ENCODE results near the gene MLEC. TPM values are rescaled to one million over a fixed set of nuclear protein-coding genes. Genes with fewer than 3 reads are reported as not detected.

MLEC gene
- total RNA-seq, 1 donor from 2014 or later, result 129 TPM

DNA sequence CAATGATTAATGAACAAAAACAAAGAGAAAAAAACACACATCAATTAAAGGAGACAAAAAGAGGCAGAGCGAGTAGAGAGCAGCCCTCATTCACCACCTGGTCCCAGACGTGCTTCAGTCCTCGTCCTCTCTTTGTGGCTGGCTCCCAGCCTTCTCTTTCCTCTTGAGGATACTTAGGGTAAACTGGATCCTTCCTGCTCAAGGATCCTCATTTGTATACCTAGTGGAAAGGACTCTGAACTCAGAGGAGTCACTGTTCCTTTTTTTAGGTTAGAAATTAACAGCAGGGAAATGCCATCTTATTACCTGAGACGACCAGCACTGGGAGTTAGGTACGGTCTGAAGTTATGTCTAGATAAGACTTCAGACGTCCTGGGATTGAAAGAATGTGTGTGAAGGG lies 9.7 kb downstream of the MLEC start:
- no peaks in the 10 kb centered on the region for H3K9me3 Mint-ChIP-seq (ENCODE audit: unreplicated experiment)
- TF ChIP-seq, protein P1, sequence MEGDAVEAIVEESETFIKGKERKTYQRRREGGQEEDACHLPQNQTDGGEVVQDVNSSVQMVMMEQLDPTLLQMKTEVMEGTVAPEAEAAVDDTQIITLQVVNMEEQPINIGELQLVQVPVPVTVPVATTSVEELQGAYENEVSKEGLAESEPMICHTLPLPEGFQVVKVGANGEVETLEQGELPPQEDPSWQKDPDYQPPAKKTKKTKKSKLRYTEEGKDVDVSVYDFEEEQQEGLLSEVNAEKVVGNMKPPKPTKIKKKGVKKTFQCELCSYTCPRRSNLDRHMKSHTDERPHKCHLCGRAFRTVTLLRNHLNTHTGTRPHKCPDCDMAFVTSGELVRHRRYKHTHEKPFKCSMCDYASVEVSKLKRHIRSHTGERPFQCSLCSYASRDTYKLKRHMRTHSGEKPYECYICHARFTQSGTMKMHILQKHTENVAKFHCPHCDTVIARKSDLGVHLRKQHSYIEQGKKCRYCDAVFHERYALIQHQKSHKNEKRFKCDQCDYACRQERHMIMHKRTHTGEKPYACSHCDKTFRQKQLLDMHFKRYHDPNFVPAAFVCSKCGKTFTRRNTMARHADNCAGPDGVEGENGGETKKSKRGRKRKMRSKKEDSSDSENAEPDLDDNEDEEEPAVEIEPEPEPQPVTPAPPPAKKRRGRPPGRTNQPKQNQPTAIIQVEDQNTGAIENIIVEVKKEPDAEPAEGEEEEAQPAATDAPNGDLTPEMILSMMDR (IDR thresholded peaks at IDR 0.05), result no peak
- no peak overlapping the region for H3K4me3 Mint-ChIP-seq (ENCODE audit: unreplicated experiment)
- H3K36me3 Mint-ChIP-seq (ENCODE audit: unreplicated experiment), result peaks cover 52% of the 10 kb centered on the region
- no peak overlapping the region for H3K27ac Mint-ChIP-seq (ENCODE audit: unreplicated experiment)
- peaks cover 10% of the 10 kb centered on the region for H3K4me1 Mint-ChIP-seq (ENCODE audit: unreplicated experiment)
- H3K27me3 Mint-ChIP-seq (ENCODE audit: unreplicated experiment), result no peaks in the 10 kb centered on the region
- no peak for DNase-seq (ENCODE audit: extremely low spot score, unreplicated experiment)

DNA sequence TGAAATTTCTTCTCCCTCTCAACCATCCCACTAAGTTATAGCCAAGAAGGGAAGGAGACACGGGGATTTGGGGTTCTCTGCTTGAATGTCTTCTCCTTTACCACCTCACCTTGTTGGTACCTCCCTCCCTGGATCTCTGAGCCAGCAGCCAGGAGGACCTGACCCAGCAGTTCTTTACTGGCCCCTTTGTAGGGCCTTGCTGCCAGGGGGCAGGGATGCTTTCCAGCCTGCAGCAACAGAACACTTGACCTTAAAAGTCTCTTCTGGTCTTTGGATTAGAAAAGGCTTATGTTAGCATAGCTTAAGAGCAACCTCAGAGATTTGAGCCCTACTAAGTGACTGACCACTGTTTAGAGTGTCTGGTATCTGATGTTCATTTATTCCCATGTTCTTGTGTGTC lies 10.4 kb downstream of the MLEC start:
- Mint-ChIP-seq H3K27ac (ENCODE audit: unreplicated experiment) (no peak overlapping the region), H3K36me3 (ENCODE audit: unreplicated experiment) (peaks cover 53% of the 10 kb centered on the region)

DNA sequence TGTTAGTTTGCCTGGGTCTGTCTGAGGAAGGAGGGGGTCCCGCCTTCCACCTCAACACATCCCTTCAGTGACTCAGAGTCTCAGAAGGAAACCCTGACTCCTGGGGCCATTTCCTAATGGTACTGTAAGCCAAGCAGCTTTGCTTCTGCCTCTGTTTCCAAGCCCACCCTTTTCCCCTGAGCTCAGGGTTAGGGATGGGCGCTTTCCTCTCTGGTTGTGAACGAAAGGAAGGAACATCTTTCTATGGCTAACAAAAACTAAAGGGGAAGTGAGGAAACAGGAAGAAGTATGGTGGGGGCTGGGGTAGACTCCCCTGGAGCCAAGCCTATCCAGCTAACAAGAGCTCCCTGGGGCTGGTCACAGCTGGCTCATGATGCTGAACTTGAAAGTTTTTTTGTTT lies 11.7 kb downstream of the MLEC start:
- peaks cover 51% of the 10 kb centered on the region for H3K36me3 Mint-ChIP-seq (ENCODE audit: unreplicated experiment)
- H3K27ac Mint-ChIP-seq (ENCODE audit: unreplicated experiment), result no peak overlapping the region
- H3K4me3 Mint-ChIP-seq (ENCODE audit: unreplicated experiment), result no peak overlapping the region

More for the DNA sequence above, 10.4 kb downstream of the MLEC start:
- Mint-ChIP-seq H3K4me1 (ENCODE audit: unreplicated experiment) (peaks cover 5% of the 10 kb centered on the region), H3K9me3 (ENCODE audit: unreplicated experiment) (no peaks in the 10 kb centered on the region), H3K27me3 (ENCODE audit: unreplicated experiment) (no peaks in the 10 kb centered on the region), H3K4me3 (ENCODE audit: unreplicated experiment) (no peak overlapping the region)
- TF ChIP-seq, protein P1 (IDR thresholded peaks at IDR 0.05), result no peak
- no peak for DNase-seq (ENCODE audit: extremely low spot score, unreplicated experiment)

DNA sequence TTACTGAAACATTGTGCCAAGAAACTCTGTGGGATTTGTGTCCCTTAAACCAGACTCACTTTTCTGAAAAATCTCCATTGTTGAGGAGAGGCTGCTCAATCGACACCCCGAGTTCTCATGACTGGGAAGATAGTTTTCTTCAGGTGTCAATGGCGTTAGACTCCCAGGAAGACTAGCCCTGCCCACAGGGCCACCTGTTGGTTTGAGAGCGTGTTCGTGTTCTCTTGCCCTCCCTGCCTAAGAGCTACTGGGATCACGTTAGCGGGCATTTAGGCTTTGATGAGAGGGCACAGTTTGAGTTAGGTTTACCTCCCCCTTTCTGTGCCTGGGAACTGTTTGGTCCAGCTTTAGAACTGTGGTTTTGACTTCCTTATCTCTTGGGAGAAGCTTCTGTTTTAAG lies 12.6 kb downstream of the MLEC start:
- H3K4me1 Mint-ChIP-seq (ENCODE audit: unreplicated experiment), result no peaks in the 10 kb centered on the region
- no peaks in the 10 kb centered on the region for H3K27me3 Mint-ChIP-seq (ENCODE audit: unreplicated experiment)
- no peak overlapping the region for H3K4me3 Mint-ChIP-seq (ENCODE audit: unreplicated experiment)
- TF ChIP-seq, protein P1 (IDR thresholded peaks at IDR 0.05), result no peak
- no peaks in the 10 kb centered on the region for H3K9me3 Mint-ChIP-seq (ENCODE audit: unreplicated experiment)
- no peak for DNase-seq (ENCODE audit: extremely low spot score, unreplicated experiment)
- no peak overlapping the region for H3K27ac Mint-ChIP-seq (ENCODE audit: unreplicated experiment)
- H3K36me3 Mint-ChIP-seq (ENCODE audit: unreplicated experiment), result peaks cover 48% of the 10 kb centered on the region

More for the DNA sequence above, 11.7 kb downstream of the MLEC start:
- TF ChIP-seq, protein P1 (IDR thresholded peaks at IDR 0.05), result no peak
- H3K9me3 Mint-ChIP-seq (ENCODE audit: unreplicated experiment), result no peaks in the 10 kb centered on the region
- no peaks in the 10 kb centered on the region for H3K27me3 Mint-ChIP-seq (ENCODE audit: unreplicated experiment)
- DNase-seq (ENCODE audit: extremely low spot score, unreplicated experiment), result no peak
- no peaks in the 10 kb centered on the region for H3K4me1 Mint-ChIP-seq (ENCODE audit: unreplicated experiment)

DNA sequence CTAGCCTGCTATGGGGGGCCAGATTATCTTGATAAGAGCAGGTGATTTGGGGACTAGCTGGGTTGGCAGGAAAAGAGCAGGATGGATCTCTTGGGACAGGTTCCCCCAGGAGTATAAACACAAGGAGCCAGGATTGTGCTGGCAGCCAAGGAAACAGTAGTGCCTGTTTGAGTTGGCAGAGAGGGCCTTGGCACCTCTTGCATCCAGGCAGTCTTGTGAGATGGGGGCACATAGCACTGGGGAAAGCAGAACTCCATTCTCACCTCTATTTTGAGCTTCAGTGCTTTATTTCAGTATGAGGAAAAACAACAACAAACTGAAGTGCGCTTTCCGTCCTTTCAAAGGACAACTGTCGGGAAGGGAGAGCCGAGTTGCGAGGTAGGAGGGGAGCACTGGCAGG lies 13.9 kb downstream of the MLEC start:
- no peak overlapping the region for H3K27ac Mint-ChIP-seq (ENCODE audit: unreplicated experiment)
- no peaks in the 10 kb centered on the region for H3K27me3 Mint-ChIP-seq (ENCODE audit: unreplicated experiment)
- H3K4me1 Mint-ChIP-seq (ENCODE audit: unreplicated experiment), result no peaks in the 10 kb centered on the region
- TF ChIP-seq, protein P1 (IDR thresholded peaks at IDR 0.05), result no peak
- H3K36me3 Mint-ChIP-seq (ENCODE audit: unreplicated experiment), result peaks cover 34% of the 10 kb centered on the region
- H3K4me3 Mint-ChIP-seq (ENCODE audit: unreplicated experiment), result no peak overlapping the region
- no peak for DNase-seq (ENCODE audit: extremely low spot score, unreplicated experiment)
- no peaks in the 10 kb centered on the region for H3K9me3 Mint-ChIP-seq (ENCODE audit: unreplicated experiment)
